SU-DHL-6 (cell line): Measurements from ENCODE around the gene IL13.

ENCODE experiments used
- H2AFZ ChIP-seq: fragments of 200-600 bp; sonication (generic); 2 replicates; pipeline ENCODE4 v1.6.1; 2014; ENCODE audit warnings: low read depth, mild to moderate bottlenecking, moderate library complexity, mixed read lengths, antibody characterized with exemption, low read length; ENCODE audit not compliant: severe bottlenecking
- H3F3A ChIP-seq: fragments of 200-600 bp; shearing (Covaris generic); 2 replicates; pipeline ENCODE4 v1.6.0; 2016; ENCODE audit warnings: antibody characterized with exemption, mild to moderate bottlenecking; ENCODE audit not compliant: insufficient read depth
- H3K27ac ChIP-seq: fragments of 200-600 bp; sonication (generic); 2 replicates; pipeline ENCODE4 v1.5.1; 2016; ENCODE audit warnings: low read depth, mild to moderate bottlenecking, low read length, moderate library complexity, mixed read lengths
- H3K27me3 ChIP-seq: fragments of 200-600 bp; sonication (generic), shearing (Covaris generic); 2 replicates; pipeline ENCODE4 v1.6.0; 2014; ENCODE audit warnings: mild to moderate bottlenecking, low read length
- H3K36me3 ChIP-seq: fragments of 200-600 bp; sonication (generic); 2 replicates; pipeline ENCODE4 v1.6.1; 2014; ENCODE audit warnings: mild to moderate bottlenecking, low read length, mixed read lengths
- H3K4me2 ChIP-seq: fragments of 300-600, 200-600 bp; shearing (Covaris generic), sonication (generic); 2 replicates; pipeline ENCODE4 v1.6.0; 2014; ENCODE audit warnings: low read length, low read depth, mild to moderate bottlenecking; ENCODE audit not compliant: poor library complexity, severe bottlenecking
- H3K4me3 ChIP-seq: fragments of 200-600 bp; sonication (generic); 2 replicates; pipeline ENCODE4 v1.5.1; 2014; ENCODE audit warnings: antibody characterized with exemption, low read length, mild to moderate bottlenecking, mixed read lengths; ENCODE audit not compliant: insufficient read depth, poor library complexity, severe bottlenecking
- H3K79me2 ChIP-seq: fragments of 200-600 bp; sonication (generic); 2 replicates; pipeline ENCODE4 v1.6.1; 2014; ENCODE audit warnings: mild to moderate bottlenecking, low read length, moderate library complexity; ENCODE audit not compliant: insufficient read depth
- H3K9ac ChIP-seq: fragments of 200-600 bp; sonication (generic); 2 replicates; pipeline ENCODE4 v1.7.0; 2014; ENCODE audit warnings: mild to moderate bottlenecking, low read length
- H3K9me2 ChIP-seq: fragments of 200-600 bp; sonication (generic); replicated peaks from 2 replicates; pipeline ENCODE4 v1.6.1; 2014; ENCODE audit warnings: low read length; ENCODE audit not compliant: insufficient read depth
- H3K9me3 ChIP-seq: fragments of 200-600 bp; sonication (generic); 2 replicates; pipeline ENCODE4 v1.6.1; 2014; ENCODE audit warnings: low read length, mixed read lengths; ENCODE audit not compliant: insufficient read depth
- H4K20me1 ChIP-seq: fragments of 200-600 bp; sonication (generic); 2 replicates; pipeline ENCODE4 v1.6.1; 2014; ENCODE audit warnings: low read depth, mild to moderate bottlenecking, antibody characterized with exemption, low read length, moderate library complexity, mixed read lengths
- EZH2phosphoT487 ChIP-seq: fragments of 200-600 bp; sonication (generic), shearing (Covaris generic); conservative IDR thresholded peaks from 2 replicates; pipeline ENCODE4 v1.6.1; 2018; ENCODE audit warnings: mild to moderate bottlenecking, antibody characterized with exemption, low read length, moderate library complexity, mixed read lengths
- TF ChIP-seq, protein P1 (sequence below): fragments of 200-600 bp; sonication (generic); IDR thresholded peaks from one replicate; pipeline ENCODE4 v1.5.1; 2017; ENCODE audit warnings: antibody characterized with exemption, mild to moderate bottlenecking, low read length, moderate library complexity; ENCODE audit not compliant: insufficient read depth, poor library complexity, severe bottlenecking

The IL13 gene

GRCh38 chr5:132621699-132622098 lies 36.3 kb upstream of the IL13 start:
- Histone ChIP-seq H3K27me3 (no peaks in the 10 kb centered on the region), H3K4me3 (no peak overlapping the region), H3K9me3 (no peaks in the 10 kb centered on the region), H4K20me1 (no peaks in the 10 kb centered on the region), H3K9me2 (no peaks in the 10 kb centered on the region), H3K4me2 (no peak overlapping the region), H3K27ac (no peak overlapping the region), H2AFZ (no peak overlapping the region), H3K9ac (no peak overlapping the region), H3K79me2 (no peaks in the 10 kb centered on the region), H3K36me3 (peaks cover 37% of the 10 kb centered on the region), H3F3A (no peaks in the 10 kb centered on the region)
- TF ChIP-seq EZH2phosphoT487: no peak
- TF ChIP-seq, protein P1, sequence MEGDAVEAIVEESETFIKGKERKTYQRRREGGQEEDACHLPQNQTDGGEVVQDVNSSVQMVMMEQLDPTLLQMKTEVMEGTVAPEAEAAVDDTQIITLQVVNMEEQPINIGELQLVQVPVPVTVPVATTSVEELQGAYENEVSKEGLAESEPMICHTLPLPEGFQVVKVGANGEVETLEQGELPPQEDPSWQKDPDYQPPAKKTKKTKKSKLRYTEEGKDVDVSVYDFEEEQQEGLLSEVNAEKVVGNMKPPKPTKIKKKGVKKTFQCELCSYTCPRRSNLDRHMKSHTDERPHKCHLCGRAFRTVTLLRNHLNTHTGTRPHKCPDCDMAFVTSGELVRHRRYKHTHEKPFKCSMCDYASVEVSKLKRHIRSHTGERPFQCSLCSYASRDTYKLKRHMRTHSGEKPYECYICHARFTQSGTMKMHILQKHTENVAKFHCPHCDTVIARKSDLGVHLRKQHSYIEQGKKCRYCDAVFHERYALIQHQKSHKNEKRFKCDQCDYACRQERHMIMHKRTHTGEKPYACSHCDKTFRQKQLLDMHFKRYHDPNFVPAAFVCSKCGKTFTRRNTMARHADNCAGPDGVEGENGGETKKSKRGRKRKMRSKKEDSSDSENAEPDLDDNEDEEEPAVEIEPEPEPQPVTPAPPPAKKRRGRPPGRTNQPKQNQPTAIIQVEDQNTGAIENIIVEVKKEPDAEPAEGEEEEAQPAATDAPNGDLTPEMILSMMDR: no peak

DNA sequence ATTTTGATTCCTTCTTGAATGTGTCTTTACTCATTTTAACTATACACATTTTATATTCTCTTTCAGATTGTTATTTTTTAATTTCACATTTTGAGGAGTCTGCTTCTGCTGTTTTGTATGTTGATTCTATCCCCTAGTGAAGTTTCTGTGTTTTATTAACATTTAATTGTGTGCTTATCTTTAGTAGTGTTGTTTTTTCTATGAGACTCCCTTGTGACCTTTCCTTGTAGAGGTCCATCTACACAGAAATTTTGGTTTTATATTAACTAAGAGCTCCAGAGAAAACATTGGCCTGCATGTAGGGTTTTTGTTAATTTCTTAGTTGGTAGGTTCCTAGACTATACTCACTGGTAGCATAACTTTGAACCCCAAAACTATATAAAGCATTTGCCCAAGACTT lies 35.4 kb upstream of the IL13 start:
- Histone ChIP-seq H3K27ac (no peak overlapping the region), H3K9me3 (no peaks in the 10 kb centered on the region), H3K4me2 (no peak overlapping the region), H2AFZ (no peak overlapping the region), H3F3A (no peaks in the 10 kb centered on the region), H3K9me2 (no peaks in the 10 kb centered on the region), H4K20me1 (no peaks in the 10 kb centered on the region), H3K36me3 (peaks cover 28% of the 10 kb centered on the region), H3K27me3 (no peaks in the 10 kb centered on the region), H3K79me2 (no peaks in the 10 kb centered on the region), H3K4me3 (no peak overlapping the region), H3K9ac (no peak overlapping the region)
- TF ChIP-seq, protein P1: no peak
- TF ChIP-seq EZH2phosphoT487: no peak

- Histone ChIP-seq H3K9me2 (no peaks in the 10 kb centered on the region), H4K20me1 (no peaks in the 10 kb centered on the region), H3K9ac (no peak overlapping the region), H3K27me3 (no peaks in the 10 kb centered on the region), H3K4me3 (no peak overlapping the region), H2AFZ (no peak overlapping the region), H3K9me3 (no peaks in the 10 kb centered on the region), H3K79me2 (no peaks in the 10 kb centered on the region), H3K36me3 (peaks cover 8% of the 10 kb centered on the region; the same call in 1 of the 2 replicates), H3K27ac (no peak overlapping the region), H3F3A (no peaks in the 10 kb centered on the region), H3K4me2 (no peak overlapping the region)
- no peak for TF ChIP-seq EZH2phosphoT487
- TF ChIP-seq, protein P1: no peak
Measured at GRCh38 chr5:132627470-132627869, 30.5 kb upstream of the IL13 start.

- no peaks in the 10 kb centered on the region for H4K20me1 ChIP-seq
- H3F3A ChIP-seq: no peaks in the 10 kb centered on the region
- no peak for TF ChIP-seq EZH2phosphoT487
- TF ChIP-seq, protein P1: no peak
- H3K9ac ChIP-seq: no peak overlapping the region
- no peak overlapping the region for H3K4me2 ChIP-seq
- H3K9me3 ChIP-seq: no peaks in the 10 kb centered on the region
- H3K36me3 ChIP-seq: peaks cover 3% of the 10 kb centered on the region; the same call in 1 of the 2 replicates
- no peaks in the 10 kb centered on the region for H3K27me3 ChIP-seq
- H3K9me2 ChIP-seq: no peaks in the 10 kb centered on the region
- no peak overlapping the region for H3K4me3 ChIP-seq
- no peak overlapping the region for H2AFZ ChIP-seq
- no peaks in the 10 kb centered on the region for H3K79me2 ChIP-seq
- no peak overlapping the region for H3K27ac ChIP-seq
Measured at GRCh38 chr5:132628814-132629213, 29.2 kb upstream of the IL13 start.
